Tibial nerve (tissue), 4 donors: Measurements from ENCODE around the gene MXD1. TPM values are rescaled to one million over a fixed set of nuclear protein-coding genes. Genes with fewer than 3 reads are reported as not detected.
"Not testable (repeated sequence)": the region's sequence is repeated elsewhere in the genome, so short reads cannot be mapped to it uniquely, and the experiment has no call there.

ENCODE experiments used
- DNase-seq, 2 donors: peaks; one replicate each; pipeline ENCODE4 v3.0.0-alpha.2; 2019; ENCODE audit warnings: low spot score in 2 of 2
- H3K27ac ChIP-seq, 4 donors: fragments of 200-600 bp; sonication (generic) in 3 of 4; one replicate each; pipeline ENCODE4 v1.5.1; 2017 to 2019; ENCODE audit warnings: mild to moderate bottlenecking in 1 of 4
- H3K27me3 ChIP-seq, 2 donors: fragments of 200-600 bp; sonication (generic) in 1 of 2; one replicate each; pipeline versions ENCODE4 v1.5.1 to v1.6.0; 2017 to 2019
- H3K36me3 ChIP-seq, 3 donors: fragments of 200-600 bp; sonication (generic); one replicate each; pipeline ENCODE4 v1.5.1; 2018 to 2019
- H3K4me1 ChIP-seq, 4 donors: fragments of 200-600 bp; sonication (generic) in 3 of 4; one replicate each; pipeline ENCODE4 v1.5.1; 2017 to 2019
- H3K4me3 ChIP-seq, 4 donors: fragments of 200-600 bp; sonication (generic) in 3 of 4; one replicate each; pipeline ENCODE4 v1.5.1; 2017 to 2019; ENCODE audit warnings: mild to moderate bottlenecking in 1 of 4, moderate library complexity in 1 of 4
- H3K9me3 ChIP-seq, 4 donors: fragments of 200-600 bp; sonication (generic) in 3 of 4; one replicate each; pipeline ENCODE4 v1.5.1; 2017 to 2019
- EP300 ChIP-seq, 2 donors: sonication (generic); formaldehyde crosslinking; IDR thresholded peaks; one replicate each; pipeline ENCODE4 v1.6.1; 2017; ENCODE audit warnings: antibody characterized with exemption in 2 of 2, mild to moderate bottlenecking in 1 of 2
- POLR2A ChIP-seq, 2 donors: fragments of 450-650 bp; IDR thresholded peaks; one replicate each; pipeline ENCODE4 v1.6.1; 2017; ENCODE audit warnings: antibody characterized with exemption in 2 of 2, mild to moderate bottlenecking in 2 of 2, moderate library complexity in 2 of 2
- WGBS, 2 donors: methylation state at CpG; one replicate each; pipeline ENCODE4 v1.1.5; 2018; 5-methylcytosine and 5-hydroxymethylcytosine counted together
- total RNA-seq, 4 donors: library from RNA; depleted of rRNA; stranded (reverse); fragments of >200 nt; gene quantifications; one replicate each; pipeline ENCODE4 v1.1.0, GENCODE V29; 2016
- TF ChIP-seq, protein P1 (sequence below), 5 experiments: fragments of 200-600 bp in 3 of 5; fragments of 450-650 bp in 2 of 5; sonication (generic) in 3 of 5; IDR thresholded peaks; one replicate each; pipeline ENCODE4 v1.5.1; 2016 to 2019; ENCODE audit warnings: antibody characterized with exemption in 5 of 5, mild to moderate bottlenecking in 3 of 5, moderate library complexity in 2 of 5

MXD1 gene, protein sequence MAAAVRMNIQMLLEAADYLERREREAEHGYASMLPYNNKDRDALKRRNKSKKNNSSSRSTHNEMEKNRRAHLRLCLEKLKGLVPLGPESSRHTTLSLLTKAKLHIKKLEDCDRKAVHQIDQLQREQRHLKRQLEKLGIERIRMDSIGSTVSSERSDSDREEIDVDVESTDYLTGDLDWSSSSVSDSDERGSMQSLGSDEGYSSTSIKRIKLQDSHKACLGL
- total RNA-seq = 10 to 100 TPM in 1 of 4 donors, 1 to 10 TPM in 3; 5.7 to 10.4 (median 7.6) TPM

DNA sequence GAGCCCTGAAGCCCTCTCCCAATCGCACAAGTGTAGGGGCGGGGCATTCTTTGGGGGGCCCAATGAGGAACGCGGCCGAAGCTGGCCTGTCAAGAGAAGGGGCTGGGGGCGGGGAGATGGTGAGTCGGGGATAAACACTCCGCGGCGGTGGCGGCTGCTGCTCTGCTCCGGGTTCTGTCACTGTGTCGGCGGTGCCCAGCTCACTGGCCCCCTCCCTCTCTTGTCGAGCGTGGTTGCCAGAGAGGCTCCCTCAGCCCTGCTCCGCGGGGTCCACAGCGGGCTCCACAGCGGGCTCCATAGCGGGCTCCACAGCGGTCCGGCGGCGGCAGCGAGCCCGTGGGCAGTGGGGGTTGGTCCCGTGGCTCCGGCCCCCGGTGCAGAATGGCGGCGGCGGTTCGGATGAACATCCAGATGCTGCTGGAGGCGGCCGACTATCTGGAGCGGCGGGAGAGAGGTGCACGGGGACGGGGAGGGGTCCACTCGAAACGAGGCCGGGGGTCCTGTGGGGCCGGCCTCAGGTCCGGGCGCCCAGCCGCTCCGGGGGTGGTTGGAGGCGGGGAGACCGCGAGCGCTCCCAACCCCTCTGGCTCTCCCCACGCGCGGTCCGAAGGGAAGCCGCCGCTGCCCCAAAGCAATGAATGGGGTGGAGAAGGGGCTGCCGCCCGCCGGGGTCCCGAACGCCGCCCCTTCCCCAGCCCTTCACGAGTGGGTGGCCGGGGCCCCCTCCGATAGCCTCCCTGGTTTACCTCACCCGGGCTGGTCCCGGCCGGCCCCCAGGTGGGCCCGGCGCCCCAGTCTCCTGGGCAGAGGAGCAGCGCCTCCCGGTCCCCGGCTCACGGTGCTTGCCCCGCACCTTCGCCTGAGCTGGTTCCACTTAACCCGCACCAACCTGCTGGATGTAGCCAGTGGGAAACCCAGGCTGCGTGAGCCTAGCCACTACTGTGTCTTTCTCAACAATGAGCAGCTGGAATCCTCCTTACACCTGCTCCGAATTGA is at the start of gene MXD1:
Gene MXD1 (plus strand): TSS at position 160 of the 996 bp plus-strand sequence. CDS start 222 bp downstream, at position 382.
- whole genome bisulfite sequencing, 2 donors = 1% methylated on average over 24 to 58 of the region's 81 CpGs
- TF ChIP-seq POLR2A (IDR thresholded peaks at IDR 0.05) = peak; percentile 86 to 93
- peak in 1 of 2 donors; percentile 18 for TF ChIP-seq EP300 (IDR thresholded peaks at IDR 0.05)
- TF ChIP-seq, protein P1, sequence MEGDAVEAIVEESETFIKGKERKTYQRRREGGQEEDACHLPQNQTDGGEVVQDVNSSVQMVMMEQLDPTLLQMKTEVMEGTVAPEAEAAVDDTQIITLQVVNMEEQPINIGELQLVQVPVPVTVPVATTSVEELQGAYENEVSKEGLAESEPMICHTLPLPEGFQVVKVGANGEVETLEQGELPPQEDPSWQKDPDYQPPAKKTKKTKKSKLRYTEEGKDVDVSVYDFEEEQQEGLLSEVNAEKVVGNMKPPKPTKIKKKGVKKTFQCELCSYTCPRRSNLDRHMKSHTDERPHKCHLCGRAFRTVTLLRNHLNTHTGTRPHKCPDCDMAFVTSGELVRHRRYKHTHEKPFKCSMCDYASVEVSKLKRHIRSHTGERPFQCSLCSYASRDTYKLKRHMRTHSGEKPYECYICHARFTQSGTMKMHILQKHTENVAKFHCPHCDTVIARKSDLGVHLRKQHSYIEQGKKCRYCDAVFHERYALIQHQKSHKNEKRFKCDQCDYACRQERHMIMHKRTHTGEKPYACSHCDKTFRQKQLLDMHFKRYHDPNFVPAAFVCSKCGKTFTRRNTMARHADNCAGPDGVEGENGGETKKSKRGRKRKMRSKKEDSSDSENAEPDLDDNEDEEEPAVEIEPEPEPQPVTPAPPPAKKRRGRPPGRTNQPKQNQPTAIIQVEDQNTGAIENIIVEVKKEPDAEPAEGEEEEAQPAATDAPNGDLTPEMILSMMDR (IDR thresholded peaks at IDR 0.05) = peak in 1 of 5 experiments; percentile 8
- no peaks in the 10 kb centered on the region for H3K27me3 ChIP-seq
- no peaks in the 10 kb centered on the region for H3K9me3 ChIP-seq
- DNase-seq = no peak
- H3K36me3 ChIP-seq = peaks cover 0 to 25% (median 0%) of the 10 kb centered on the region in 3 donors
- H3K27ac ChIP-seq = peak within 1 kb of the TSS; percentile 97 to 100 (median 99)
- H3K4me3 ChIP-seq = peak within 1 kb of the TSS; percentile 74 to 98 (median 84)
- peaks cover 0 to 50% (median 11%) of the 10 kb centered on the region in 4 donors for H3K4me1 ChIP-seq

DNA sequence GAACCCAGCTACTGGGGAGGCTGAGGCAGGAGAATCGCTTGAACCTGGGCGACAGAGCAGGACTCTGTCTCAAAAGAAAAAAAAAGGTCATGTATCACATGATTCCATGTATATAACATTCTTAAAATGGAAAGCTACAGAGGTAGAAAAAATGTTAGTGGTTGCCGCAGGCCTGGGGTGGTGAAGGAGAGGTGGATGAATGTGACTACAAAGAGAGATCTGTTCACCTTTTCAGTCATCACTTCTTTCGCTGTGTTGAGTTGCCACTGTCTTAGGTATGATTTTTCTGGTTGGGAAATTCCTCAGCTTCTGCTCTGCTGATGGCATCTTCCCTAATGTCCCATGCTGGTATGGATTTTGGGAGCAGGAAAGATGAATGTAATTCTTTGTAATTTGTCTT is 26.5 kb upstream of the MXD1 start:
- Histone ChIP-seq H3K36me3 (no peaks in the 10 kb centered on the region), H3K4me3 (no peak overlapping the region), H3K4me1 (peaks cover 0 to 3% (median 0%) of the 10 kb centered on the region in 4 donors), H3K27ac (no peak overlapping the region), H3K27me3 (no peaks in the 10 kb centered on the region), H3K9me3 (peaks cover 0 to 5% (median 0%) of the 10 kb centered on the region in 4 donors)
- 93 to 97% methylated on average over 4 of the region's 4 CpGs for WGBS, 2 donors
- TF ChIP-seq, protein P1 (IDR thresholded peaks at IDR 0.05) = no peak
- TF ChIP-seq EP300 (IDR thresholded peaks at IDR 0.05) (no peak), POLR2A (IDR thresholded peaks at IDR 0.05) (no peak)
- DNase-seq = no peak

DNA sequence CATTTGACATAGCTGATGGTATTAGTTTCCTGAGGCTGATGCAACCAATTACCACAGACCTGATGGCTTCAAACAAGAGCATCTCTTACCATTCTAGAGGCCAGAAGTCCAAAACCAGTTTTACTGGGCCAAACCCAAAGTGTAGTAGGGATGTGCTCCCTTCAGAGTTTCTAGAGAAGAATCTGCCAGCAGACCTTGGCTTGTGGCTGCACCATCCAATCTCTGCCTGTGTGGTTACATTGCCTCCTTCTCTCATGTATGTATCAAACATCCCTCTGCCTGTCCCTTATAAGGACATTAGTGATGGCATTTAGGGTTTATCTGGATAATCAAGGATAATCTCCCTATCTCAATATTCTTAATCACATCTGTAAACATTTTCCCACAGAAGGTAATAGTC is 25.6 kb upstream of the MXD1 start:
- Histone ChIP-seq H3K27ac (no peak overlapping the region), H3K36me3 (no peaks in the 10 kb centered on the region), H3K4me3 (no peak overlapping the region), H3K9me3 (peaks cover 0 to 5% (median 0%) of the 10 kb centered on the region in 4 donors), H3K4me1 (peaks cover 0 to 5% (median 0%) of the 10 kb centered on the region in 4 donors), H3K27me3 (no peaks in the 10 kb centered on the region)
- no peak for DNase-seq
- TF ChIP-seq EP300 (IDR thresholded peaks at IDR 0.05) (no peak), POLR2A (IDR thresholded peaks at IDR 0.05) (no peak)
- TF ChIP-seq, protein P1 (IDR thresholded peaks at IDR 0.05) = no peak

DNA sequence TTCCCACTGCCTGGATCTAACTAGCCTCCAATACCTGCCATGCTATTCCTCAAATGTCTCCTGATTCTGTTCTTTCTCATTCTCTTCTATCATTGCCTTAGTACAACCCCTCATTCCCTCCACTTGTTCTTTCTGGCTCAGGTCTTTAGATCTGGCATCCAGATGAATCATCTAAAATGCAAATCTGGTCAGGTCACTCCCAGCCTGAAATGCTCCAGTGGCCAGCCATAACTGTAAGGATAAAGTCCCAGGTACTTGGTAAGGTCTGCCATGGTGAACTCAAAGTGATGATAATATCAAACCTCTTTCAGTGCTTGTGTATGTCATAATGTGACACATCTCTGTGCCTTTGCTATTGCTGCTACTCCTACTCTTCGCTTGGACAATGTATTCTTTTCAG is 24.0 kb upstream of the MXD1 start:
- Histone ChIP-seq H3K4me1 (peaks cover 0 to 19% (median 6%) of the 10 kb centered on the region in 4 donors), H3K36me3 (no peaks in the 10 kb centered on the region), H3K27me3 (no peaks in the 10 kb centered on the region), H3K9me3 (peaks cover 0 to 5% (median 0%) of the 10 kb centered on the region in 4 donors), H3K27ac (no peak overlapping the region), H3K4me3 (no peak overlapping the region)
- DNase-seq = no peak
- 59% methylated on average over 1 of the region's 1 CpG for WGBS, 2 donors
- TF ChIP-seq POLR2A (IDR thresholded peaks at IDR 0.05) = no peak
- TF ChIP-seq, protein P1 (IDR thresholded peaks at IDR 0.05) = no peak
- TF ChIP-seq EP300 (IDR thresholded peaks at IDR 0.05) = no peak

DNA sequence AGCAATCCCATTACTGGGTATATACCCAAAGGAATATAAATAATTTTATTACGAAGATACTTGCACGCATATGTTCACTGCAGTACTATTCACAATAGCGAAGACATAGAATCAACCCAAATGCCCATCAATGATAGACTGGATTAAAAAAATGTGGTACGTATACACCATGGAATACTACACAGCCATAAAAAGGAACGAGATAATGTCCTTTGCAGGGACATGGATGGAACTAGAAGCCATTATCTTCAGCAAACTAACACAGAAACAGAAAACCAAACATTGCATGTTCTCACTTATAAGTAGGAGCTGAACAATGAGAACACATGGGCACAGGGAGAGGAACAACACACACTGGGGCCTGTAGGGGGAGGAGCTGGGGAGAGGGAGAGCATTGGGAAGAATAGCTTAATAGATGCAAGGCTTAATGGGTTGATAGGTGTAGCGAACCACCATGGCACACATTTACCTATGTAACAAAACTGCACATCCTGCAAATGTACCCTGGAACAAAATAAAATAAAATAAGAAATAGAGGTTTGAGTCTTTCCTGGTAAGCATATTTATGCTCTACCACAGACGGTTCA is 22.0 kb upstream of the MXD1 start:
- H3K4me1 ChIP-seq = peaks cover 0 to 27% (median 7%) of the 10 kb centered on the region in 4 donors
- H3K36me3 ChIP-seq = peaks cover 0 to 14% (median 0%) of the 10 kb centered on the region in 3 donors
- H3K27me3 ChIP-seq, DNase-seq, H3K27ac ChIP-seq, H3K9me3 ChIP-seq: not testable (repeated sequence)
- peak overlapping the region in 2 of 4 donors; percentile 68 to 73 for H3K4me3 ChIP-seq
- WGBS, 2 donors = 91 to 93% methylated on average over 7 of the region's 7 CpGs
